ENCODE results near the gene SETD9.

The SETD9 gene, protein sequence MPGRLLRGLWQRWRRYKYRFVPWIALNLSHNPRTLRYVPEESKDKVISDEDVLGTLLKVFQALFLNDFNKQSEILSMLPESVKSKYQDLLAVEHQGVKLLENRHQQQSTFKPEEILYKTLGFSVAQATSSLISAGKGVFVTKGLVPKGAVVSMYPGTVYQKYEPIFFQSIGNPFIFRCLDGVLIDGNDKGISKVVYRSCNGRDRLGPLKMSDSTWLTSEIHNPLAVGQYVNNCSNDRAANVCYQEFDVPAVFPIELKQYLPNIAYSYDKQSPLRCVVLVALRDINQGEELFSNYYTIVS

GRCh38 chr5:56909294-56910209, at the start of gene SETD9:
TSS of gene SETD9 (plus strand) at chr5:56909596. CDS start at chr5:56909646, 50 bp downstream.
- DNase-seq = peak; percentile 88

GRCh38 chr5:56861893-56862485, 47.4 kb upstream of the SETD9 start:
- DNase-seq = no peak

GRCh38 chr5:56862909-56863308, 46.5 kb upstream of the SETD9 start:
- no peak for DNase-seq

- DNase-seq = no peak
These were observed 37.6 kb upstream of the SETD9 start for GRCh38 chr5:56871777-56872176.

GRCh38 chr5:56873056-56873455, 36.3 kb upstream of the SETD9 start:
- no peak for DNase-seq

- no peak for DNase-seq
These were observed 33.1 kb upstream of the SETD9 start for GRCh38 chr5:56876327-56876726.

DNA sequence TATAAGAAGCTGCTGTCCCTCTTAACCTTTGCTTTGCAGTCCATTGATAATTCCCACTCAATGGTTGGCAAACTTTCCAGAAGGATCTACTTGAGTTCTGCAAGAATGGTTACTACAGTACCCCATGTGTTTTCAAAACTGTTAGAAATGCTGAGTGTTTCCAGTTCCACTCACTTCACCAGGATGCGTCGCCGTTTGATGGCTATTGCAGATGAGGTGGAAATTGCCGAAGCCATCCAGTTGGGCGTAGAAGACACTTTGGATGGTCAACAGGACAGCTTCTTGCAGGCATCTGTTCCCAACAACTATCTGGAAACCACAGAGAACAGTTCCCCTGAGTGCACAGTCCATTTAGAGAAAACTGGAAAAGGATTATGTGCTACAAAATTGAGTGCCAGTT, 27.8 kb upstream of the SETD9 start:
- DNase-seq = no peak

GRCh38 chr5:56893251-56893951, 16.0 kb upstream of the SETD9 start:
- no peak for DNase-seq

DNA sequence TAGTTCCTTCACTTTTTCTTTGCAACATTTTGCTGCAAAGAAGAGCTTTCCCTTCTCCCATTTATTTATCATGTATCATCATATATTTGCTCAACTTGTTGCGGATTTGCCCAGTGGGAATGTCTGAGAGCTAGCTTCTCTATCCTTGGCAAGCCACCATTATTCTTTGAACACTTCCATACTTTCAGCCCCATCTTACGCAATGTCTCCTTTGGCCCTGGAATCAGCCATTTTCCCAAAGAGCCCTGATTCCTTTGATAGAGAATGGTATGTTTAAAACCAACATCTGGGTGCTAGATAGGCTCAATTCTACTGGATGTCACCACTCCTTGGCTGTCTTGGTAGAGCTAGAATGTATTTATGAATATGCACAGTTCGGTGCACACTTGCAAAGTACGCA, 12.6 kb upstream of the SETD9 start:
- DNase-seq = no peak

GRCh38 chr5:56898213-56898612, 11.2 kb upstream of the SETD9 start:
- DNase-seq = no peak

- no peak for DNase-seq
These were observed 9.0 kb upstream of the SETD9 start for GRCh38 chr5:56900395-56900794.

DNA sequence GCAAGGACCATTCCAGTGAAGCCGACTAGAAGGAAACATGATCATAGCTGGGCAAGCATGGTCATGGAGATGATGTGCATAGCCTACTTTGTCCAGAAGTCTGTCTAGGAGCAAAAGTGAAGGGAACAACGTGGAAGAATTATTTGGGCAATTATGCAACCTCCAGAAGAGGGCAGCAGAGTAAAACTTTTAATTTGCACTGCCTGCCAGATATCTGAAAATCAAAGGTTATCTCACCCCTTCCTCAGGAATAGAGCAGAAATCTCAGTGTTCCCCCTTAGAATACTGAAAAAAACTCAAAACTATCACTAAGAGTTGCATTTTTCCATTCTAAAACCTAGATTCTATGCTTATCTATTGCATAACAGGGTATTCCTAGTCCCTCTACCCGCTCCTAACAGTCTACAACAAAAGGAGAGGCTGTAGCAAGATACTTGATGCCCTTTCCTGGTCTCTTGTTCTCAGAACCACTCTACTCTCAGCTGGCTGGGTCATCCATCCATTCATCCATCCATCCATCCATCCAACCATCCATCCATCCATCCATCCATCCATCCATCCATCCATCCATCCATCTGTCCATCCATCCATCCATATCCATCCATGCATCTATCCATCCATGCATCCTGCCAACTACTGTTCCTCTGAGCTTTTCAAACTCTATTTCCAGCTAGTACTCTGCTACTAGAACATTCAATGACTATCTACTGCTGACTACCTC, 8.4 kb upstream of the SETD9 start:
- no peak for DNase-seq

- peak; percentile 22 for DNase-seq
These were observed 478 bp upstream of the SETD9 start for GRCh38 chr5:56908942-56909293.

GRCh38 chr5:56910210-56910965, 992 bp downstream of the SETD9 start:
- DNase-seq = peak; percentile 41

- no peak for DNase-seq
These were observed 4.4 kb downstream of the SETD9 start for GRCh38 chr5:56913766-56914165.

GRCh38 chr5:56914678-56915077, 5.3 kb downstream of the SETD9 start:
- DNase-seq = no peak

- DNase-seq = no peak
These were observed 8.1 kb downstream of the SETD9 start for GRCh38 chr5:56917534-56917933.

GRCh38 chr5:56918054-56918453, 8.7 kb downstream of the SETD9 start:
- DNase-seq = no peak

- no peak for DNase-seq
These were observed 10.7 kb downstream of the SETD9 start for GRCh38 chr5:56919942-56920662.

GRCh38 chr5:56922922-56923321, 13.5 kb downstream of the SETD9 start:
- DNase-seq = no peak

GRCh38 chr5:56934325-56934724, 24.9 kb downstream of the SETD9 start:
- no peak for DNase-seq

Data from stimulated activated CD4-positive, alpha-beta T cell treated with anti-CD3 and anti-CD28 coated beads, Interleukin-4, amount 100 ng/mL, for 1 hour (primary cell).